H9 (cell line): ENCODE data around the gene TLE6. TPM values are rescaled to one million over a fixed set of nuclear protein-coding genes. Genes with fewer than 3 reads are reported as not detected.

Experiments used
- DNase-seq: peaks from one replicate; pipeline ENCODE4 v3.0.0-alpha.2; 2017
- H2AFZ ChIP-seq: one replicate; pipeline ENCODE4 v1.6.1; 2013; ENCODE audit warnings: mild to moderate bottlenecking, low read length, control low read depth, moderate library complexity
- H2AK5ac ChIP-seq: 2 replicates; pipeline ENCODE4 v1.6.1; 2013; ENCODE audit warnings: low read length, control low read depth, mixed read lengths; ENCODE audit not compliant: insufficient read length
- H2BK120ac ChIP-seq: one replicate; pipeline ENCODE4 v1.6.1; 2013; ENCODE audit warnings: low read depth, mild to moderate bottlenecking, low read length, control low read depth, inconsistent platforms; ENCODE audit not compliant: poor library complexity, severe bottlenecking
- H2BK12ac ChIP-seq: 2 replicates; pipeline ENCODE4 v1.6.1; 2013; ENCODE audit warnings: low read length, control low read depth, mixed read lengths, low read depth; ENCODE audit not compliant: insufficient read length
- H2BK15ac ChIP-seq: 2 replicates; pipeline ENCODE4 v1.6.1; 2013; ENCODE audit warnings: low read depth, low read length, control low read depth
- H2BK20ac ChIP-seq: one replicate; pipeline ENCODE4 v1.6.1; 2013; ENCODE audit warnings: low read depth, mild to moderate bottlenecking, low read length, control low read depth, inconsistent platforms; ENCODE audit not compliant: poor library complexity, severe bottlenecking
- H2BK5ac ChIP-seq: 2 replicates; pipeline ENCODE4 v1.6.1; 2013; ENCODE audit warnings: low read length, control low read depth, mixed read lengths; ENCODE audit not compliant: insufficient read length
- H3K14ac ChIP-seq: 2 replicates; pipeline ENCODE4 v1.6.1; 2013; ENCODE audit warnings: low read length, control low read depth; ENCODE audit not compliant: insufficient read depth
- H3K18ac ChIP-seq: 2 replicates; pipeline ENCODE4 v1.6.1; 2013; ENCODE audit warnings: low read depth, mild to moderate bottlenecking, mixed read lengths, low read length, control low read depth; ENCODE audit not compliant: insufficient read length
- H3K23ac ChIP-seq: 2 replicates; pipeline ENCODE4 v1.6.1; 2013; ENCODE audit warnings: low read length, control low read depth, mixed read lengths, low read depth; ENCODE audit not compliant: insufficient read length
- H3K23me2 ChIP-seq: 2 replicates; pipeline ENCODE4 v1.6.1; 2013; ENCODE audit warnings: low read depth, mild to moderate bottlenecking, mixed read lengths, low read length, control low read depth; ENCODE audit not compliant: insufficient read length, poor library complexity, severe bottlenecking
- H3K27ac ChIP-seq: 2 replicates; pipeline ENCODE4 v1.5.1; 2013; ENCODE audit warnings: low read length, control low read depth, mixed read lengths, low read depth; ENCODE audit not compliant: insufficient read length
- H3K27me3 ChIP-seq: 2 replicates; pipeline ENCODE4 v1.6.1; 2013; ENCODE audit warnings: low read length, control low read depth, inconsistent platforms; ENCODE audit not compliant: insufficient read depth
- H3K4ac ChIP-seq: 2 replicates; pipeline ENCODE4 v1.6.1; 2013; ENCODE audit warnings: low read depth, mild to moderate bottlenecking, control low read depth, inconsistent platforms, low read length, moderate library complexity
- H3K4me1 ChIP-seq: 2 replicates; pipeline ENCODE4 v1.6.1; 2013; ENCODE audit warnings: low read length, control low read depth, inconsistent platforms; ENCODE audit not compliant: insufficient read depth
- H3K4me2 ChIP-seq: 2 replicates; pipeline ENCODE4 v1.6.1; 2013; ENCODE audit warnings: low read length, control low read depth, mixed read lengths; ENCODE audit not compliant: insufficient read length, insufficient read depth
- H3K56ac ChIP-seq: 2 replicates; pipeline ENCODE4 v1.6.1; 2013; ENCODE audit warnings: low read depth, mild to moderate bottlenecking, mixed read lengths, low read length, control low read depth; ENCODE audit not compliant: insufficient read length
- H3K79me1 ChIP-seq: 2 replicates; pipeline ENCODE4 v1.6.1; 2013; ENCODE audit warnings: low read depth, mild to moderate bottlenecking, moderate library complexity, low read length, control low read depth, inconsistent platforms; ENCODE audit not compliant: insufficient read depth, poor library complexity, severe bottlenecking
- H3K79me2 ChIP-seq: 2 replicates; pipeline ENCODE4 v1.6.1; 2013; ENCODE audit warnings: low read length, control low read depth, inconsistent platforms; ENCODE audit not compliant: insufficient read depth
- H3K9ac ChIP-seq: 2 replicates; pipeline ENCODE4 v1.6.1; 2013; ENCODE audit warnings: low read length, control low read depth, mixed read lengths; ENCODE audit not compliant: insufficient read length; ENCODE audit errors: extremely low read depth
- H3K9me3 ChIP-seq: one replicate; pipeline ENCODE4 v1.6.1; 2013; ENCODE audit warnings: low read depth, low read length, inconsistent platforms; ENCODE audit not compliant: control insufficient read depth
- H3T11ph ChIP-seq: one replicate; pipeline ENCODE4 v1.6.1; 2013; ENCODE audit warnings: mild to moderate bottlenecking, low read length, control low read depth, inconsistent platforms
- H4K20me1 ChIP-seq: one replicate; pipeline ENCODE4 v1.6.1; 2013; ENCODE audit not compliant: control insufficient read depth, insufficient read length, insufficient read depth
- H4K5ac ChIP-seq: 2 replicates; pipeline ENCODE4 v1.6.1; 2013; ENCODE audit warnings: low read depth, mild to moderate bottlenecking, mixed read lengths, low read length, control low read depth; ENCODE audit not compliant: insufficient read length
- H4K8ac ChIP-seq: replicated peaks from 2 replicates; pipeline ENCODE4 v1.6.1; 2013; ENCODE audit warnings: low read length, control low read depth, mixed read lengths, low read depth; ENCODE audit not compliant: insufficient read length
- H4K91ac ChIP-seq: 2 replicates; pipeline ENCODE4 v1.6.1; 2013; ENCODE audit warnings: low read depth, mild to moderate bottlenecking, moderate library complexity, mixed read lengths, low read length, control low read depth; ENCODE audit not compliant: insufficient read length
- H3K27ac Mint-ChIP-seq, 3 experiments: 2 replicates in 2 of 3; 3 replicates in 1 of 3; pipeline ENCODE4 v1.8.0; 2020 to 2021; ENCODE audit warnings: mixed read lengths in 3 of 3, mild to moderate bottlenecking in 1 of 3, moderate library complexity in 1 of 3
- H3K27me3 Mint-ChIP-seq: 2 replicates; pipeline ENCODE4 v1.8.0; 2021; ENCODE audit warnings: low read depth, mild to moderate bottlenecking, moderate library complexity, mixed read lengths
- H3K36me3 Mint-ChIP-seq, 3 experiments: 2 replicates in 2 of 3; 3 replicates in 1 of 3; pipeline ENCODE4 v1.8.0; 2020 to 2021; ENCODE audit warnings: low read depth in 3 of 3, mixed read lengths in 3 of 3; ENCODE audit not compliant: insufficient read depth in 1 of 3
- H3K4me1 Mint-ChIP-seq, 2 experiments: 2 replicates each; pipeline ENCODE4 v1.8.0; 2020; ENCODE audit warnings: mixed read lengths in 2 of 2
- H3K4me3 Mint-ChIP-seq, 2 experiments: 2 replicates in 1 of 2; 3 replicates in 1 of 2; pipeline ENCODE4 v1.8.0; 2020 to 2021; ENCODE audit warnings: mild to moderate bottlenecking in 2 of 2, mixed read lengths in 2 of 2, moderate library complexity in 1 of 2
- H3K9me3 Mint-ChIP-seq, 2 experiments: 2 replicates in 1 of 2; 3 replicates in 1 of 2; pipeline ENCODE4 v1.8.0; 2020; ENCODE audit warnings: mild to moderate bottlenecking in 2 of 2, mixed read lengths in 2 of 2, moderate library complexity in 1 of 2
- WGBS: extraction: QIAGEN DNeasy Blood & Tissue Kit; methylation state at CpG from one replicate; pipeline ENCODE4 v1.1.7; 2013; ENCODE audit warnings: missing lambda C conversion rate, low lambda C conversion rate, mixed read lengths; ENCODE audit not compliant: insufficient read length; ENCODE audit errors: extremely low coverage; 5-methylcytosine and 5-hydroxymethylcytosine counted together
- total RNA-seq: library from RNA; stranded (reverse); gene quantifications from 2 replicates; pipeline ENCODE4 v1.2.1, GENCODE V29; 2021
- TF ChIP-seq, protein P1 (sequence below): fragments of 200-600 bp; sonication (generic); conservative IDR thresholded peaks from 3 replicates; pipeline ENCODE4 v1.8.0; 2021; ENCODE audit warnings: antibody characterized with exemption, mild to moderate bottlenecking

TLE6 gene
- total RNA-seq, 1 experiment from 2014 or later = 1.7 TPM

- WGBS = no CpG with 5 or more reads among the region's 85 CpGs
- no peak within 1 kb of the TSS for H3K9ac ChIP-seq
- DNase-seq = no peak
Measured at GRCh38 chr19:3029065-3029923, 51.9 kb downstream of the TLE6 start, which contains the start of gene TLE2. Gene TLE2 (minus strand): TSS chr19:3029280. CDS start chr19:3028904, 376 bp downstream.

More at GRCh38 chr19:3029065-3029923, 51.9 kb downstream of the TLE6 start, which contains the start of gene TLE2:
- Mint-ChIP-seq H3K4me1 (peaks cover 18 to 32% of the 10 kb centered on the region in 2 experiments), H3K9me3 (no peaks in the 10 kb centered on the region; a peak in 1 of 5 replicates), H3K27me3 (peaks cover 96% of the 10 kb centered on the region), H3K27ac (no peak within 1 kb of the TSS), H3K4me3 (peak within 1 kb of the TSS; percentile 59 to 84), H3K36me3 (peaks cover 0 to 2% (median 1%) of the 10 kb centered on the region in 3 experiments; a peak in 3 of 7 replicates)
- no peak within 1 kb of the TSS for H2AFZ ChIP-seq
- no peak within 1 kb of the TSS for H3K27ac ChIP-seq
- no peak within 1 kb of the TSS for H2BK15ac ChIP-seq
- peaks cover 14% of the 10 kb centered on the region for H3K23me2 ChIP-seq
- H3K4me1 ChIP-seq = peaks cover 3% of the 10 kb centered on the region; the same call in 1 of the 2 replicates
- no peaks in the 10 kb centered on the region for H3K79me2 ChIP-seq
- no peak within 1 kb of the TSS for H2BK5ac ChIP-seq
- no peak within 1 kb of the TSS for H3K18ac ChIP-seq
- H4K20me1 ChIP-seq = no peaks in the 10 kb centered on the region
- H3K27me3 ChIP-seq = peaks cover 2% of the 10 kb centered on the region; the same call in 1 of the 2 replicates
- H2BK12ac ChIP-seq = no peak within 1 kb of the TSS
- TF ChIP-seq, protein P1, sequence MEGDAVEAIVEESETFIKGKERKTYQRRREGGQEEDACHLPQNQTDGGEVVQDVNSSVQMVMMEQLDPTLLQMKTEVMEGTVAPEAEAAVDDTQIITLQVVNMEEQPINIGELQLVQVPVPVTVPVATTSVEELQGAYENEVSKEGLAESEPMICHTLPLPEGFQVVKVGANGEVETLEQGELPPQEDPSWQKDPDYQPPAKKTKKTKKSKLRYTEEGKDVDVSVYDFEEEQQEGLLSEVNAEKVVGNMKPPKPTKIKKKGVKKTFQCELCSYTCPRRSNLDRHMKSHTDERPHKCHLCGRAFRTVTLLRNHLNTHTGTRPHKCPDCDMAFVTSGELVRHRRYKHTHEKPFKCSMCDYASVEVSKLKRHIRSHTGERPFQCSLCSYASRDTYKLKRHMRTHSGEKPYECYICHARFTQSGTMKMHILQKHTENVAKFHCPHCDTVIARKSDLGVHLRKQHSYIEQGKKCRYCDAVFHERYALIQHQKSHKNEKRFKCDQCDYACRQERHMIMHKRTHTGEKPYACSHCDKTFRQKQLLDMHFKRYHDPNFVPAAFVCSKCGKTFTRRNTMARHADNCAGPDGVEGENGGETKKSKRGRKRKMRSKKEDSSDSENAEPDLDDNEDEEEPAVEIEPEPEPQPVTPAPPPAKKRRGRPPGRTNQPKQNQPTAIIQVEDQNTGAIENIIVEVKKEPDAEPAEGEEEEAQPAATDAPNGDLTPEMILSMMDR = no peak; the same call in 2 of the 3 replicates
- H3K14ac ChIP-seq = no peak within 1 kb of the TSS
- H3T11ph ChIP-seq = no peak within 1 kb of the TSS
- no peak within 1 kb of the TSS for H3K56ac ChIP-seq
- H2BK20ac ChIP-seq = no peak within 1 kb of the TSS
- H3K9me3 ChIP-seq = no peaks in the 10 kb centered on the region
- H4K91ac ChIP-seq = no peak within 1 kb of the TSS
- H3K23ac ChIP-seq = no peak within 1 kb of the TSS
- no peaks in the 10 kb centered on the region for H3K79me1 ChIP-seq
- no peak within 1 kb of the TSS for H2BK120ac ChIP-seq
- no peak within 1 kb of the TSS for H4K8ac ChIP-seq
- H2AK5ac ChIP-seq = no peak within 1 kb of the TSS
- H3K4me2 ChIP-seq = peak within 1 kb of the TSS; percentile 61
- H4K5ac ChIP-seq = no peak within 1 kb of the TSS
- no peak within 1 kb of the TSS for H3K4ac ChIP-seq
